PC-9 (cell line): Measurements from ENCODE around the gene ING3.

Experiments
- CTCF ChIP-seq: fragments of 200-600 bp; sonication (generic); conservative IDR thresholded peaks from 2 replicates; pipeline ENCODE4 v1.6.1; 2017; ENCODE audit warnings: mixed run types, antibody characterized with exemption, mild to moderate bottlenecking, moderate library complexity
- EZH2 ChIP-seq: fragments of 200-600 bp; sonication (generic); IDR thresholded peaks from 2 replicates; pipeline ENCODE4 v1.8.0; 2017; ENCODE audit warnings: antibody characterized with exemption, low read depth

GRCh38 chr7:121012170-121012874, 61.7 kb downstream of the ING3 start:
- TF ChIP-seq CTCF, result no peak
- no peak for TF ChIP-seq EZH2
